GM13977 (cell line): ENCODE measurements around the gene CACNA2D3.
A peak's percentile ranks its signal among the peaks of the same experiment; 100 is the strongest.

Experiments used
- DNase-seq: peaks from one replicate; pipeline ENCODE4 v3.0.0; 2012; ENCODE audit warnings: low spot score
- CTCF ChIP-seq: IDR thresholded peaks from 2 replicates; pipeline ENCODE4 v1.5.1; 2012; ENCODE audit warnings: mild to moderate bottlenecking, control low read depth; ENCODE audit not compliant: insufficient read depth; ENCODE audit errors: extremely low read depth, missing control alignments
- in situ Hi-C: fragments of 300-500 bp; cut with MboI; formaldehyde crosslinking; loops from one replicate; pipeline ENCODE4 v1.12.0; 2022; ENCODE audit warnings: low sequenced_read_pairs, low pct_unique_long_range_greater_than_20kb, mixed read lengths, inconsistent platforms; ENCODE audit not compliant: unreplicated experiment

Gene CACNA2D3

DNA sequence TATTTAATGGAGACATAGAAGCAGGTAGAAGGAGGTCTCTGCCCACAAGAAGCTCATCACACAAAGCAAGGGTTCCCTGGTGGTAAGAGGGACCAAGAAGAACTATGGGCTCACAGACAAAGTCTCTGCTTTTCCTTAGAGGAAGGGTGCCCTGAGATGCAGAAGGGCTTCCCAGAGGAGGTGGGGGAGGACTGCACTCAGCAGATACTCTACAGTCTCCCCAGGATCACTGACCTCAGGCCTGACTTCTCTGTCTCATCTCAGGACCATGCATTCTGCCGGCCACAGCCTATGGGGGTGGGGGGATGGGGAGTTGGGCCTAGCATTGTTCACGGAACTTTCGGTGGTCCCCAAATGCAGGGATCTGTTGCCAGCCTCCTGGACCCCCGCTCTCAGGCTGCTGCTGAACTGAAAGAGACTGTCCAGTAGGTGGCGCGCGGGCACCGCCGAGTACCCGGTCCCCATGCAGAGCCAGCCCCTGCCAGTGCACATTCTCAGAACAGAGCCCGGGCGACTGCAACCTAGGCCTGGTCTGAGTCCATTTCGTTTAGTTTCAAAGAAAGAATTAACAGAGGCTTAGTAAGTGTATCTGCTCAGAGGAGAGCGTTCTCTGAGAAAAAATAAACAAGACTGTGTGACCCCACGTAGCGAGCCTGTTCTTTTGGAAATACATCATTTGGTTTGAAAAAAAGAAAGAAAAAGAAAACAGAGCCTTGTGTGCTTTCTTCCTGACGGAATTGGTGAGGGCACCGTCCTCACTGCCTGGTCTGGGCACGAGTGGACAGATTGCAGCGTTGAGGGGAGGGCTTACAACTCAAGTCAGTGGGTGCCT lies 731.4 kb downstream of the CACNA2D3 start:
- TF ChIP-seq CTCF: peak; percentile 90
- DNase-seq: peak; percentile 69
- in situ Hi-C loops: no loop called here

GRCh38 chr3:54856271-54856670 lies 733.9 kb downstream of the CACNA2D3 start:
- no peak for TF ChIP-seq CTCF
- in situ Hi-C loops: no loop called here
- no peak for DNase-seq

GRCh38 chr3:54857343-54857742 lies 735.0 kb downstream of the CACNA2D3 start:
- no peak for TF ChIP-seq CTCF
- DNase-seq: no peak
- in situ Hi-C loops: no loop called here

GRCh38 chr3:54858093-54858785 lies 735.9 kb downstream of the CACNA2D3 start:
- in situ Hi-C loops: no loop called here
- no peak for DNase-seq
- no peak for TF ChIP-seq CTCF

DNA sequence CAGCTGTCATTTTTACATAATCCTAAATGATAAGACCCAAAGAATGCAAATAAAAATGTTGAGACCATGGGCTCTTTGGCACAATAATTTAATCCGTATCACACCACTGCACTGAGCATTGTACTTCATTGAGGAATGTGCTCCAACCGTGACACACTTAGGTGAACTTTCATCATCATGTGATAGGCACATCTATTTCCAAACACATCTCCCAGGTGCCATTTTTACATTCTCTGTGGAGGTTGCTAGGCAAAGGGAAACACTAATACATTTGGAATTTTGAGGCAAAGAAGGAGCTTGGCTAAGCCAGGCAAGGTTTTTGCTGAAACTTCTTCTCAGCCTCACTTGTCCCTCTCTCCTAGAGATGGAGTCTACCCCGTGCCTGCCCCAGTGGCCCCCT lies 736.8 kb downstream of the CACNA2D3 start:
- no peak for TF ChIP-seq CTCF
- DNase-seq: no peak
- in situ Hi-C loops: no loop called here

GRCh38 chr3:54861248-54862067 lies 739.1 kb downstream of the CACNA2D3 start:
- in situ Hi-C loops: no loop called here
- no peak for DNase-seq
- no peak for TF ChIP-seq CTCF
